ENCODE measurements around the gene SOBP. TPM values are rescaled to one million over a fixed set of nuclear protein-coding genes. Genes with fewer than 3 reads are reported as not detected.

SOBP gene
- total RNA-seq, 1 donor from 2014 or later, result 24.0 TPM

DNA sequence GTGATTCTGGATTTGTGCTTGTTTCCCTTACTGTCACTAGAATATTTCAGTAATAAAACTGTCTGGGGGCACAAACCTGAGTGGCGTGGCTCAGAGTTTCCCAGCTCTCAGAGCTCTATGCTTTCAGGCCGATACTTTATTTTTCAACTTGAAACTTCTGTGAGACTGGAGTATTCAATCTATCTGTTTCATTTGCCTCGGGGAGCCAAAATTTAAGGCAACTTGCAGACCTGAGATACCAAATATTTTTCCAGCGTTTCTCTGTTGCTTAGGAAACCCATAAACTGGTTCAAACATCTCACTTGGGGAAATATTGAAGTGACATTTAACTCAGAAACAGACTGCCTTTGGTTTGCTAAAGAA is 74.7 kb downstream of the SOBP start:
- H3K27ac Mint-ChIP-seq (ENCODE audit: unreplicated experiment), result peak overlapping the region; percentile 36
- H3K36me3 Mint-ChIP-seq (ENCODE audit: low read depth), result peaks cover 8% of the 10 kb centered on the region
- TF ChIP-seq, protein P1, sequence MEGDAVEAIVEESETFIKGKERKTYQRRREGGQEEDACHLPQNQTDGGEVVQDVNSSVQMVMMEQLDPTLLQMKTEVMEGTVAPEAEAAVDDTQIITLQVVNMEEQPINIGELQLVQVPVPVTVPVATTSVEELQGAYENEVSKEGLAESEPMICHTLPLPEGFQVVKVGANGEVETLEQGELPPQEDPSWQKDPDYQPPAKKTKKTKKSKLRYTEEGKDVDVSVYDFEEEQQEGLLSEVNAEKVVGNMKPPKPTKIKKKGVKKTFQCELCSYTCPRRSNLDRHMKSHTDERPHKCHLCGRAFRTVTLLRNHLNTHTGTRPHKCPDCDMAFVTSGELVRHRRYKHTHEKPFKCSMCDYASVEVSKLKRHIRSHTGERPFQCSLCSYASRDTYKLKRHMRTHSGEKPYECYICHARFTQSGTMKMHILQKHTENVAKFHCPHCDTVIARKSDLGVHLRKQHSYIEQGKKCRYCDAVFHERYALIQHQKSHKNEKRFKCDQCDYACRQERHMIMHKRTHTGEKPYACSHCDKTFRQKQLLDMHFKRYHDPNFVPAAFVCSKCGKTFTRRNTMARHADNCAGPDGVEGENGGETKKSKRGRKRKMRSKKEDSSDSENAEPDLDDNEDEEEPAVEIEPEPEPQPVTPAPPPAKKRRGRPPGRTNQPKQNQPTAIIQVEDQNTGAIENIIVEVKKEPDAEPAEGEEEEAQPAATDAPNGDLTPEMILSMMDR (conservative IDR thresholded peaks at IDR 0.05), result no peak
- no peaks in the 10 kb centered on the region for H3K27me3 Mint-ChIP-seq (ENCODE audit: low read depth)
- no peak overlapping the region for H3K4me3 Mint-ChIP-seq
- no peak for DNase-seq (ENCODE audit: low read depth, low spot score)
- no peaks in the 10 kb centered on the region for H3K9me3 Mint-ChIP-seq
- H3K4me1 Mint-ChIP-seq, result peaks cover 34% of the 10 kb centered on the region

DNA sequence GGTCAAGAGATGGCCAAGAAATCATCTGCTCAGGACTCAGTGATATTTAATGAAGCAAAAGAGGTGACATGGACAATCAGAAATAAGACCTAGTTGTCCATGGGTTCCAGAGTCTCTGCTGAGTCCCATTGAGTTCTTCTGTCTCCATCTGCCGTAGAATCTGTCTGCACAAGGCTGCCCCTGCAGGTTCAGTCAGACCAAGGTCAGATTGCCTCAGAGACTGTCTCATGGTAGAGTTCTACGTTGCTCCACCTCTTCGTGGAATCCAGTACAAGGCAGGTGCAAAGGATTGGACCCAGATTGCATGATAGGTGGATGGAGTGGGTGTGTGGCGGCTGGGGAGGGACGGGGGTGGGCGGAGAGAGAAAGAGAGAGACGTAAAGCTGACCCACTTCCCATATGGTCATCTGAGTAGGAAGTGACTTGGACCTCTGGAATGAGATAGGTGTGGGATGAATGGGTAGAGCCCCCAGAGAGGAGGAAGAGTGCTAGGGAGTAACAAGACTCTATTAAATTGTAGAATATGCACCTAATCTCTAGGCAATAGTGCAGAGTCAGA is 75.3 kb downstream of the SOBP start:
- peaks cover 30% of the 10 kb centered on the region for H3K4me1 Mint-ChIP-seq
- no peak for DNase-seq (ENCODE audit: low read depth, low spot score)
- H3K27me3 Mint-ChIP-seq (ENCODE audit: low read depth), result no peaks in the 10 kb centered on the region
- no peak overlapping the region for H3K27ac Mint-ChIP-seq (ENCODE audit: unreplicated experiment)
- no peak overlapping the region for H3K4me3 Mint-ChIP-seq
- H3K9me3 Mint-ChIP-seq, result no peaks in the 10 kb centered on the region
- TF ChIP-seq, protein P1 (conservative IDR thresholded peaks at IDR 0.05), result no peak
- peaks cover 8% of the 10 kb centered on the region for H3K36me3 Mint-ChIP-seq (ENCODE audit: low read depth)

DNA sequence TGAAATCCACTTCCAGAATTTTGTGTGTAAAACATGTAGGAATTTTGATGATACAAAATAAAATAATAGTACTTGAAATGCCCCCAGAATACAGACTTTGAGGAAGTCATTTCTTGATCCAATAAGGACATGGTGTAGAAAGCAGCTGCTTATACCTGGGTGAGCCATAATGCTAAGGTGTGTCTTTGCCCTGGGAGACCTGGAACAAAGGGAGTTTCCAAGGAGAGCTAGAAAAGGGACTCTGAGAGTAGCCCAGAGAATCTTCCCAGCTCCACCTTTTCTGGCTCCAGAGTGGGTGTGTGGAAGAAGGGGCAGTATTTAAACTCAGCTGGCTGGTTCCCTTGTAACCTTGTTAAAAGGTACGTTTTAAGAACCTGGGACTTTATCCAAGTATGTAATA is 77.7 kb downstream of the SOBP start:
- DNase-seq (ENCODE audit: low read depth, low spot score), result no peak
- TF ChIP-seq, protein P1 (conservative IDR thresholded peaks at IDR 0.05), result no peak
- no peaks in the 10 kb centered on the region for H3K9me3 Mint-ChIP-seq
- no peak overlapping the region for H3K4me3 Mint-ChIP-seq
- no peak overlapping the region for H3K27ac Mint-ChIP-seq (ENCODE audit: unreplicated experiment)
- no peaks in the 10 kb centered on the region for H3K27me3 Mint-ChIP-seq (ENCODE audit: low read depth)
- peaks cover 12% of the 10 kb centered on the region for H3K36me3 Mint-ChIP-seq (ENCODE audit: low read depth)
- peaks cover 26% of the 10 kb centered on the region for H3K4me1 Mint-ChIP-seq

DNA sequence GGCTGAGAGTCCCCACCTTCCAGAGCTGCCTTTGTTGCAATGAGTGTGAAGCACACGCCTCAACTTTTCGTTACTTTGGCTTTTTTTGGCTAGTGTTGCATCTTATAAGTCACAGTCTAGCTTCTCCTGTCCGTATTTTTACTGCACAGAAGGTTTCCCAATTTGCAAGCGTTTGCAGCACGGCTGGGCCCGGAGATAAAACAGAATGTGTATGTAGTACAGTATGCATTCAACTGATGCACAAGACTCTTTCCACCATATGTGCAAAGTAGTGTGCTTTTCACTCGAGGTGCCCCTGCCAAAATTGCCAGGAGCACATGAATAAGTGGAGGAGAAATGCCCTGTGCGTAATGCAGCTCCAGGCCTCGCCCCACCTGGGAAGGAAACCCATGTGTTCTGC is 79.6 kb downstream of the SOBP start:
- no peak overlapping the region for H3K27ac Mint-ChIP-seq (ENCODE audit: unreplicated experiment)
- H3K9me3 Mint-ChIP-seq, result no peaks in the 10 kb centered on the region
- no peak for DNase-seq (ENCODE audit: low read depth, low spot score)
- H3K4me3 Mint-ChIP-seq, result no peak overlapping the region
- H3K36me3 Mint-ChIP-seq (ENCODE audit: low read depth), result peaks cover 18% of the 10 kb centered on the region
- TF ChIP-seq, protein P1 (conservative IDR thresholded peaks at IDR 0.05), result no peak
- H3K27me3 Mint-ChIP-seq (ENCODE audit: low read depth), result no peaks in the 10 kb centered on the region
- peaks cover 22% of the 10 kb centered on the region for H3K4me1 Mint-ChIP-seq

DNA sequence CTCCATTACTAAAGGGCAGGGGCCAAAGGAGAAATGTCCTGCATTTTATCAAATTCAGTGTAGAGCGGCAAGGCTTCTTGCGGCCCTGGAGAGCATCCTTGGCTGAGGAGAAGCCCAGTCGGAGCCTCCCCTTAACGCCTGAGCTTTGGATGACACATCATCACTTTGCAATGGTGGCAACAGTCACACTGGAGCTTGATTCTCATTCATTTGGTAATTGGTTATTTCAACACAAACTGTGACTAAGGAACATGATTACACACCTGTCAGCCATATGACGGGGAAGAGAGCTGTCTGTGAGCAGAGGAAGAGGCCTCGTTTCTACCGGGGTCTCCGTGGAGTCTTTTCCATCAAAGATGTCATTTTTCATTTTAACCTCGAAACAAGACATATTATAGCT is 81.4 kb downstream of the SOBP start:
- Mint-ChIP-seq H3K4me1 (peaks cover 12% of the 10 kb centered on the region), H3K36me3 (ENCODE audit: low read depth) (peaks cover 16% of the 10 kb centered on the region), H3K27ac (ENCODE audit: unreplicated experiment) (no peak overlapping the region), H3K4me3 (no peak overlapping the region), H3K9me3 (no peaks in the 10 kb centered on the region), H3K27me3 (ENCODE audit: low read depth) (no peaks in the 10 kb centered on the region)
- TF ChIP-seq, protein P1 (conservative IDR thresholded peaks at IDR 0.05), result no peak
- DNase-seq (ENCODE audit: low read depth, low spot score), result no peak
